ENCODE measurements around the gene DEPDC1B. TPM values are rescaled to one million over a fixed set of nuclear protein-coding genes. Genes with fewer than 3 reads are reported as not detected.

Gene DEPDC1B
- total RNA-seq, 6 experiments from 2014 or later, result 2.7 to 8.5 (median 6.5) TPM

DNA sequence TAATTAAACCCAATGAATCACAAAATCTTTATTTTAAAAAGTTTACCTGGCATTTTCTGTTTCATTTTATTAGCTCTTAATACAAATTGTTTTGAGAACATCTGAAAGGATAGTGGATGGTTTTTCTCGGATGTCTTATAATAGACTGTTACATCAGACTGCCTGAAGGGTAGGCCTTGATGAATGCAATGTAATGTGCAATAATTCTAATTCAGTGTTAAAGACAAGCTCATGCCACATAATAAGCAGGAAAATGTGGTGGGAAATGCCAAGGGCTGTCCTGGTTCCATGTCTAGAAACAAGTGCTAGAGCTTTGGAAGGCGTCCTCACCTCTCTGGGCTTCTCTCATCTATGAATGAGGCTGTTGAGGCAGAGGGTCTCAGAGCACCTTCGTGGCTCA is 148.1 kb downstream of the DEPDC1B start:
- no peak for DNase-seq
- Mint-ChIP-seq H3K4me3 (no peak overlapping the region), H3K9me3 (no peaks in the 10 kb centered on the region), H3K4me1 (ENCODE audit: low read depth) (no peaks in the 10 kb centered on the region), H3K27ac (no peak overlapping the region), H3K27me3 (ENCODE audit: insufficient read depth) (peaks cover 1% of the 10 kb centered on the region; the same call in 1 of the 2 replicates), H3K36me3 (ENCODE audit: low read depth) (no peaks in the 10 kb centered on the region)
- no peak for TF ChIP-seq CTCF (IDR thresholded peaks at IDR 0.05)

GRCh38 chr5:60551250-60551649 is 148.7 kb downstream of the DEPDC1B start:
- DNase-seq, result no peak
- H3K27me3 Mint-ChIP-seq (ENCODE audit: insufficient read depth), result peaks cover 1% of the 10 kb centered on the region; the same call in 1 of the 2 replicates
- H3K27ac Mint-ChIP-seq, result no peak overlapping the region

DNA sequence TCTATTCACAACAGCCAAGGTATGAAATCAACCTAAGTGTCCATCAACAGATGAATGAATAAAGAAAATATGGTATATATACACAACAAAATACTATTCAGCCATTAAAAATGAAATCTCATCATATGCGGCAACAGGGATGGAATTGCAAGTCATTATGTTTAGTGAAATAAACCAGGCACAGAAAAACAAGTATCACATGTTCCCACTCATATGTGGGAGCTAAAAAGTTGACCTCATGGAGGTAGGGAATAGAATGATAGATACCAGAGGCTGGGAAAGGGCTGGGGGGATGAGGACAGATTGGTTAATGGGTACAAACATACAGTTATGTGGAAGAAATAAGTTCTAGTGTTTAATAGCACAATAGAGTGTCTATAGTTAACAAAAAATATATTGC is 149.7 kb downstream of the DEPDC1B start:
- H3K36me3 Mint-ChIP-seq (ENCODE audit: low read depth), result no peaks in the 10 kb centered on the region
- no peak for TF ChIP-seq CTCF (IDR thresholded peaks at IDR 0.05)
- H3K27ac Mint-ChIP-seq, result no peak overlapping the region
- no peak for DNase-seq
- no peak overlapping the region for H3K4me3 Mint-ChIP-seq
- H3K27me3 Mint-ChIP-seq (ENCODE audit: insufficient read depth), result peaks cover 1% of the 10 kb centered on the region; the same call in 1 of the 2 replicates
- H3K9me3 Mint-ChIP-seq, result no peaks in the 10 kb centered on the region
- H3K4me1 Mint-ChIP-seq (ENCODE audit: low read depth), result no peaks in the 10 kb centered on the region

More at GRCh38 chr5:60551250-60551649, 148.7 kb downstream of the DEPDC1B start:
- no peak for TF ChIP-seq CTCF (IDR thresholded peaks at IDR 0.05)
- Mint-ChIP-seq H3K36me3 (ENCODE audit: low read depth) (no peaks in the 10 kb centered on the region), H3K4me3 (no peak overlapping the region), H3K4me1 (ENCODE audit: low read depth) (no peaks in the 10 kb centered on the region), H3K9me3 (no peaks in the 10 kb centered on the region)

- no peaks in the 10 kb centered on the region for H3K36me3 Mint-ChIP-seq (ENCODE audit: low read depth)
- TF ChIP-seq CTCF (IDR thresholded peaks at IDR 0.05), result no peak
- DNase-seq, result no peak
- H3K27ac Mint-ChIP-seq, result no peak overlapping the region
- peaks cover 1% of the 10 kb centered on the region; the same call in 1 of the 2 replicates for H3K27me3 Mint-ChIP-seq (ENCODE audit: insufficient read depth)
- no peak overlapping the region for H3K4me3 Mint-ChIP-seq
- H3K9me3 Mint-ChIP-seq, result no peaks in the 10 kb centered on the region
- no peaks in the 10 kb centered on the region for H3K4me1 Mint-ChIP-seq (ENCODE audit: low read depth)
These were observed 150.1 kb downstream of the DEPDC1B start for GRCh38 chr5:60549841-60550240.

Other genes starting within 250 kb of the DEPDC1B start
- under 1 TPM in 2 of 6 experiments, not detected in 4; 0.07 to 0.17 TPM for gene ELOVL7, start 144.1 kb upstream of the DEPDC1B start, total RNA-seq (2021; fragmentation: NEBNext Ultra II Directional; extraction: Animal tissue kit (Norgen Biotek cat#: 25700))
- 10 to 100 TPM in 5 of 6 experiments, 1 to 10 TPM in 1; 8.5 to 10.7 (median 10.5) TPM for gene ERCC8, start 244.9 kb upstream of the DEPDC1B start, total RNA-seq (2021; fragmentation: NEBNext Ultra II Directional; extraction: Animal tissue kit (Norgen Biotek cat#: 25700))
- 10 to 100 TPM; 40.4 to 57.3 (median 51.5) TPM for gene NDUFAF2, start 245.0 kb upstream of the DEPDC1B start, total RNA-seq (2021; fragmentation: NEBNext Ultra II Directional; extraction: Animal tissue kit (Norgen Biotek cat#: 25700))

Measured in HFFc6 (cell line).